ENCODE data around the gene KLHL29.

Gene KLHL29

GRCh38 chr2:23599667-23600066 lies 214.7 kb downstream of the KLHL29 start:
- no peak for DNase-seq

DNA sequence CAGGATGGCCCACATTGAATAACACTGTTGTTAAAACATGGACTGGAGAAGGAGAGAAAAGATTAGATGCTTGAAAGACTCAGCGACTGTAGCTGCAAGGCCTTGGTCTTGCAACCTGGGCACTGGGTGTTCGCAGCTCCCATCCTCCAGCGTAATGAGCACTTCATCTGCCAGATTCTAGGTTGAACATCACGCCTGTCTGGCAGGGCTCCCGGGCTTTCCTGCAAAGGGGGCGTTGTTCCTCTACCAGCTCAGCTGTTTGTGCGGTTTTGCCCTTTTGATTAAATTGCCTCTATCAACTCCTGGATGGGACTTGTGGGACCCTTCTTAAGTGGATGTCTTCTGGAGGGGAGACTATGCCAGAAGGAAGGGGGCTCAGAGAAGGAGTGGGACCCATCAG lies 215.4 kb downstream of the KLHL29 start:
- DNase-seq: no peak

DNA sequence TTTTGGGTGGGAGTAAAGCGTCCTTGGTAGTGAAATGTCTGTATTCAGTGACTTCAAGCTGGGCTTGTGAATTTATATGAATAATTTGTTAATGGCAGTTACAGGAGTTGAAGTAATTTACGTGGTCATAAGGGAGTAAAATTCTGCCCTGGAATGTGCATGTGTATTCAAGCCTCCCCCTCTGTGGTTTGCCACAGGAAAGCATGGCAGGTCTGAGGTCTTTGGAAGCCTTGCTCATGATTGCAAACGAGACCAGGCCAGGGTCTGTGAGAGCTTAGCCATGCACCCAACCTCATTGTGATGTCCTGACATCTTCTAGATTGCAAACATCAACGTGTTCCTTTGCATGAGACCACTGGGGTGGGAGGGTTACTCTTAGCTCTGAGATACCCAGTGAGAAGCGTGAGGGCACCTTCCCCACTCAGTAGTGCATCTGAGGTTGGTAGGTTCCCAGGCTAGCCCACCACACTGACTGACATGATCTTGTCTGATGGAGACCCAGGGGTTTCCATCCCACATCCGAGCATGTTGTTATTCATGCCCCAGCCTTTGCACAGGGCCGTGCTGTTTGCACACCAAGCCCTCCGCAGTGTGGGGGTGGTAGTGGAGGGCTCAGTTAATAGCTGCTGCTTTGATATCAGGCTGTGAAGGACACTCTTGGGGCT lies 216.5 kb downstream of the KLHL29 start:
- DNase-seq: no peak

GRCh38 chr2:23602116-23602515 lies 217.1 kb downstream of the KLHL29 start:
- DNase-seq: no peak

DNA sequence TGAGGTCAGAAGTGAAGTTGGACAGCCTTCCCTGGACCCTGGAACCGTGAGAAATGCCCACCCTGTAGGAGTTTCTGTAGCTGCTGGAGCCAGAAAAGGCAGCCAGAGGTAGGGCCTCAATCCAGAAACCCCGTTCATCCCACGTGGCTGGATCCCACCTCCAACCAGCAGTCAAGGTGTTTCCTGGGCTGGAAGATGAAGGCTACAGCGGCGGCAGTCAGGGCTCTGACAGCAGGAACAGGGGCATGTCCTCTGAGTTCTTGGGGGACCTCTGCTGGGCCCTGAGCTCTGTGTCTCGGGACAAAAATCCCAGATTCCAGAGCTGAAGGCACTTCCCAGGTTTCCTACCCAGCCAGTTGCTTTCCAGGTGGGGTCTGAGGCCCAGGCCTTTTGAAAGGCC lies 218.2 kb downstream of the KLHL29 start:
- no peak for DNase-seq

DNA sequence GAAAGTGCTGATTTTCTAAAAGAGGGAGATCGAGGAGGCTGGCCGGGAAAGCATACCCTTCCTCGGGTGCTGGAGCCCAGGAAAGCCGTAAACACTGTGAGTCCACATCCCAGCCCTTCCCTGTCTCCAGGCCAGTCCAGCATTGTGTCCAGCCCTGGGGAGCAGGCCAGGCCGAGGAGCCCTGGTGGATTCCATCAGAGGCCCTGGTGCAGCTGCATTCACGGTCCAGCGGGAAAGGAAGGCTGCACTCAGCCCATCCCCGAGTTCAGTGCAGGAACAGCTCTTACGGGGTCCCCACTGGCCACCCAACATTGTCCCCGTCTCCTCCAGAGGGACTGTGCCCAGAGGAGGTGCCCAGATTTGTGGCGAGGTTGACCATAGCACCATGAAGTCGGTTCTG lies 218.6 kb downstream of the KLHL29 start:
- DNase-seq: no peak

- no peak for DNase-seq
These were observed 219.8 kb downstream of the KLHL29 start for GRCh38 chr2:23604731-23605130.

DNA sequence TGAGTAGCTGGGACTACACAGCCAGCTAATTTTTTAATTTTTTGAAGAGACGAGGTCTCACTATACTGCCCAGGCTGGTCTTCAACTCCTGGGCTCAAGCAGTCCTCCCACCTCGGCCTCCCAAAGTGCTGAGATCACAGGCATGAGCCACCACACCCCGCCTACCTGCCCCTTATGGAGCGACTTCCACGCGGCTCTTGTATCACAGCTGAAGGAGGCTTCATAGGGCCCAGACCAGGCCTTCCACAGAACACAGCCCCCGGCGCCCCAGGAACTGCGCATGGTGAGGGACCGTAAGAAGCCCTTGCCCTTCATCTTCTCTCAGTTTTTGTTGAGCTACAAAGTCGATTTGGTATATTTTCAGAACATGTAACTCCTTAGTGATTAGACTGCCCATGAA lies 220.3 kb downstream of the KLHL29 start:
- DNase-seq: no peak

DNA sequence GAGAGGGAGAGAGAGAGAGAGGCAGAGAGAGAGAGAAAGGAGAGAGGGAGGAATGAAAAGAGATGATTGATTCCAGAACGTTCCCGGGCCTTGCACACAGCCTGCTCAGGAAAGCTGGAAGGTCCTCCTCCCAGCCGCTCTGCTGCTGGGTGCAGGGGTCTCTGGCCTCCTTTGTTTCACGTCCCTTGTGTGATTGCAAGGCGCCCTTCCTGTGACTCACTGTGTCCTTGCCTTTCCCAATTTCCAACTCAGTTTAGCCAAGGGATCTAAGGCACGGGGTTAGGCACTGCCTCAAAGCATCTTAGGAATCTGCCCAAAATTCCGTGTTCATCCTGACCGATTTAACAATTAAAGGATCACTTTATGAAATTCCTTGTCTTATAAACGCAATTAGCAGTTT lies 221.2 kb downstream of the KLHL29 start:
- no peak for DNase-seq

DNA sequence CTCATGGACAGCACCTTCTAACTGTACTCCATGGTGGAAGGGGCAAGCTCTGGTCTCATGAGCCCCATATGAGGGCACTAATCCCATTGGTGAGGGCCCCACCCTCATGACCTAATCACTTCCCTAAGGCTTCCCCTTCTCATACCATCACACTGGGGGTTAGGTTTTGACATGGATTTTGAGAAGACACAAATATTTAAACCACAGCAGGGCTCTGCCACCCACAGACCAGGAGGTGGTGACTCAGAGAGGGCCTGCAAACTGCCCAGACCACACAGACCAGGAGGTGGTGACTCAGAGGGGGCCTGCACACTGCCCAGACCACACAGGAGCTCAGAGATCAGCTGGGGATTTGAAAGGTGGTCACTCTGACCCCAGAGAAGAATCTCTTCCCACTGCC lies 222.0 kb downstream of the KLHL29 start:
- no peak for DNase-seq

GRCh38 chr2:23607925-23608324 lies 222.9 kb downstream of the KLHL29 start:
- no peak for DNase-seq

DNA sequence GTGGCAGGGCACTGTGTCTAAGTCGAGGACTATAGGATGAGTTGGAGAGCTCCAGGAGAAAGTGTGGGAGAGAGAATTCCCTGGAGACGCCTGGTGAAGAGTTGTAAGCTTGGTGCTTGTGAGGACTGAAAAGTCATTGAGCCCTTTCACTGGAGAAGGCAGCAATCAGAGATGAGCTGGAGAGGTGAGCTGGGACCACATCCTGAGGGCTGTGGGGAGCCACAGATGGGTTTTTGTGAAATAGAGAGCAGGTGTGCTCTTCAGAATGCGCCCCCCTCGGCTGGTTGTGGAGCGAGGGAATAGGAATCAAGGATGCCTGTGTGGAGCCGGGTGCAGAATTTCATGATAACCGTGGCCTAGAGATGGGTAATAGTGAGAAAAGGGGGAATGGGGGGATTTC lies 224.3 kb downstream of the KLHL29 start:
- no peak for DNase-seq

GRCh38 chr2:23611839-23612238 lies 226.9 kb downstream of the KLHL29 start:
- DNase-seq: no peak

GRCh38 chr2:23614701-23615100 lies 229.7 kb downstream of the KLHL29 start:
- no peak for DNase-seq

GRCh38 chr2:23615216-23616020 lies 230.4 kb downstream of the KLHL29 start:
- no peak for DNase-seq

DNA sequence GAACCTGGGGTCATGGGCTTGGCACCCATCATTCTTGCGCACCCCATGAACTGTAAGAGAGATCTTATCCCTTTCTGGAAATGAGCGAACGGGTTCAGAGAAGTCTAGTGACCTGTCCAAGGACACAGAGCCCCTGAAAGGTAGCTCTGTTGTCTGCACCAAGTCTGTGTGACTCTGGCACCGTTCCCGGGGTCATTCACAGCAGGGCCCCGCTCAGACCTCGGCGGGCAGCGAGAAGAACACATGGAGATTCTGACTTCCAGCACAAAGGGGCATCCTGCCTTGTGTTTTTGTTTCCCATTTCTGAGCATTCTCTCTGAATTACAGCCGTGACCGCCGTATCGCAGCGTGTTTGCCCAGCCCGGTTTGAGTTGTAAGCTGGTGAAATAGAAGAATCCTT lies 231.7 kb downstream of the KLHL29 start:
- DNase-seq: no peak

DNA sequence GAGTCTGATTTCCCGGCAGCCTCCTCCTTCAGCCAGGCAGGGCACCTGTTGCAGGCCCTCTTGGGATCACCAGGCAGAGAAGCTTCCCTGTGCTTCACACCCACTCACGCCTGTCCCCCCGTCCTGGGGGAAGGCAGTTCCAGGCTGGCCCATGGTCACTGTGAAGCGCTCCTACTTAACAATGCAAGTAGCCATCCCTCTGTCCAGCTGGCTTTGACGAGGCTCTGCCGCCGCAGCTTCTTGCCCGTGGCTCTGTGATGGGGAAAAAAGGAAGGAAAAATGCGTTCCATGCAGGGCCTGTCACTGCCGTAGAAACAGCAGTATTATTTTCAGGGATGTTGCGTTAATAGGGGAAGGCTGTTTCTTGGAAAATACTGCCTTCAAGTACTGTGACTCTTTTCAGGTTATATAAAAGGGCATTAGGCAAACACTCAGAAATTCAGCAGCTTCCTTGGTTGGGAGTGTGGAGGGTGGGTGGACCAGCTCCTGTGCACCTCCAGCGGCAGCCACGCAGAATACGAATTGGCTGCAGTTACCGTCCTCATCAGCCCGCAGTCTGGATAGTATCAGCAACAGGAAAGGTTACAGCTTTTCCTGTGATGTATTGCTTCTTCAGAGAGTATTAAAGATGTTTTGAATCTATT lies 232.3 kb downstream of the KLHL29 start:
- no peak for DNase-seq

- DNase-seq: no peak
These were observed 232.8 kb downstream of the KLHL29 start for GRCh38 chr2:23617811-23618215.

DNA sequence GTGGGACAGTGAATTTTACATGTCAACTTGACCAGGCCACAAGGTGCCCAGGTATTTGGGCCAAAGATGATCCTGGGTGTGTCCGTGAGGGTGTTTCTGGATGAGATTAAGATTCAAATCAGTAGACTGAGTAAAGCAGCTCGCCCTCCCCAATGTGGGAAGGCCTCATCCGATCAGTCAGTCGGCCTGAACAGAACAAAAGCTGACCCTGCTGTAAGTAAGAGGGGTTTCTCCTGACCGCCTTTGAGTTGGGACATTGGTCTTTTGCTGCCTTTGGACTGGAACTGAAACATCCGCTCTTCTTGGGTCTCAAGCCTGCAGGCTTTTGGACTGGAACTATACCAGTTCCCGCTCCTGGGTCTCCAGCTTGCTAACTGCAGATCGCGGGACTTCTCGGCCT lies 233.3 kb downstream of the KLHL29 start:
- no peak for DNase-seq

- DNase-seq: no peak
These were observed 234.0 kb downstream of the KLHL29 start for GRCh38 chr2:23618794-23619530.

- no peak for DNase-seq
These were observed 235.0 kb downstream of the KLHL29 start for GRCh38 chr2:23619941-23620340.

- DNase-seq: no peak
These were observed 235.9 kb downstream of the KLHL29 start for GRCh38 chr2:23620841-23621341.

DNA sequence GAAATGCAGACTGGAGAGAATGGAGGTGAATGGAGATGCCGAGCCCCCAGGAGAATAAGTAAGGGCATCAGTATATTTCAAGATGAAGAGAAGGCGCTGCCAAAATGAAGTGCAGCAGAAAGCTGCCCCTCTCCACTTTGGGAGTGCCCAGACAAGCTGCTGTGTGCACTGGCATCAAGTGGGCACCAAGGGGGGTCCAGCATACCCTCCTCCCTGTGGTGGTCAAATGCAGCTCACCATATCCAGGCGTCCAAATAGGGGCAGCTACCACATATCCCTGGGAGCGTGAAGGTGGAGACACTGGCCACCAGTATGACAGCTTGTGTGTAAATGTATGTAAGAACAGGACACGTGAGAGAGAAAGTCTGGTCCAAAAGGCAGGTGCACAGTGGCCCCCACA lies 236.6 kb downstream of the KLHL29 start:
- no peak for DNase-seq

Data from DMS79 (cell line).